HepG2 (cell line): ENCODE results near the gene TNFAIP8L2. TPM values are rescaled to one million over a fixed set of nuclear protein-coding genes. Genes with fewer than 3 reads are reported as not detected.
A peak's percentile ranks its signal among the peaks of the same experiment; 100 is the strongest.

Experiments
- CEBPB ChIP-seq: IDR thresholded peaks from 2 replicates; pipeline ENCODE4 v1.6.1; 2011; ENCODE audit warnings: low read depth, low read length, improper control_type of control experiment, borderline replicate concordance
- GATA4 ChIP-seq: sonication (generic); IDR thresholded peaks from 2 replicates; pipeline ENCODE4 v1.6.1; 2016; ENCODE audit warnings: antibody characterized with exemption, low read depth, borderline replicate concordance
- HINFP ChIP-seq: sonication (generic); formaldehyde crosslinking; IDR thresholded peaks from 2 replicates; pipeline ENCODE4 v1.4.0; 2020; ENCODE audit warnings: low read depth, mild to moderate bottlenecking, missing genetic modification reagents
- HIVEP1 ChIP-seq: sonication (generic); formaldehyde crosslinking; IDR thresholded peaks from 2 replicates; pipeline ENCODE4 v1.4.0; 2020; ENCODE audit warnings: mild to moderate bottlenecking, missing genetic modification reagents
- HNRNPUL1 ChIP-seq: fragments of 200-400 bp; formaldehyde crosslinking; IDR thresholded peaks from 2 replicates; pipeline ENCODE4 v1.6.1; 2017; ENCODE audit warnings: low read depth, mild to moderate bottlenecking, low read length, moderate library complexity
- HOXA7 ChIP-seq: sonication (generic); formaldehyde crosslinking; IDR thresholded peaks from 2 replicates; pipeline ENCODE4 v1.8.1; 2022; ENCODE audit warnings: mild to moderate bottlenecking, missing genetic modification reagents, moderate library complexity
- RORA ChIP-seq: sonication (generic); formaldehyde crosslinking; IDR thresholded peaks from 2 replicates; pipeline ENCODE4 v1.5.0; 2020; ENCODE audit warnings: mild to moderate bottlenecking, missing genetic modification reagents, moderate library complexity
- SETDB1 ChIP-seq: sonication (generic); formaldehyde crosslinking; IDR thresholded peaks from 2 replicates; pipeline ENCODE4 v1.5.1; 2020; ENCODE audit warnings: missing genetic modification reagents, mild to moderate bottlenecking, borderline replicate concordance
- SIN3A ChIP-seq: IDR thresholded peaks from 2 replicates; pipeline ENCODE4 v1.6.1; 2011; ENCODE audit warnings: low read depth, mild to moderate bottlenecking, control low read depth, low read length, borderline replicate concordance
- TFDP2 ChIP-seq: sonication (generic); formaldehyde crosslinking; IDR thresholded peaks from 2 replicates; pipeline ENCODE4 v1.4.0; 2020; ENCODE audit warnings: missing genetic modification reagents
- THAP7 ChIP-seq: sonication (generic); formaldehyde crosslinking; IDR thresholded peaks from 2 replicates; pipeline ENCODE4 v1.8.1; 2023; ENCODE audit warnings: mild to moderate bottlenecking, missing genetic modification reagents
- ZBTB3 ChIP-seq: sonication (generic); formaldehyde crosslinking; IDR thresholded peaks from 2 replicates; pipeline ENCODE4 v1.4.0; 2020; ENCODE audit warnings: low read depth, mild to moderate bottlenecking, moderate library complexity, missing genetic modification reagents, borderline replicate concordance
- ZNF496 ChIP-seq: sonication (generic); formaldehyde crosslinking; IDR thresholded peaks from 2 replicates; pipeline ENCODE4 v1.8.1; 2023; ENCODE audit warnings: mild to moderate bottlenecking, moderate library complexity, missing genetic modification reagents; ENCODE audit not compliant: insufficient replicate concordance
- ZNF512B ChIP-seq: sonication (generic); formaldehyde crosslinking; IDR thresholded peaks from 2 replicates; pipeline ENCODE4 v1.5.1; 2020; ENCODE audit warnings: missing genetic modification reagents, mild to moderate bottlenecking, borderline replicate concordance
- ZNF772 ChIP-seq: sonication (generic); formaldehyde crosslinking; IDR thresholded peaks from 2 replicates; pipeline ENCODE4 v1.5.0; 2020; ENCODE audit warnings: mild to moderate bottlenecking, missing genetic modification reagents
- ZNF776 ChIP-seq: sonication (generic); formaldehyde crosslinking; IDR thresholded peaks from 2 replicates; pipeline ENCODE4 v1.4.0; 2020; ENCODE audit warnings: mild to moderate bottlenecking, missing genetic modification reagents
- ZNF800 ChIP-seq: sonication (generic); formaldehyde crosslinking; IDR thresholded peaks from 2 replicates; pipeline ENCODE4 v1.4.0; 2020; ENCODE audit warnings: missing genetic modification reagents
- polyA plus RNA-seq, 8 experiments: library from polyadenylated mRNA; depleted of rRNA in 3 of 8; stranded (reverse) in 7 of 8; unstranded in 1 of 8; fragments of >200 nt; fragmentation: Illumina TruSeq in 4 of 8; extraction: Trizol in 4 of 8; gene quantifications; 2 replicates each; pipeline versions ENCODE4 v1.2.1 to v1.2.3, GENCODE V29; 2011 to 2016; ENCODE audit warnings: low read depth in 4 of 8, missing spikeins in 1 of 8, mixed read lengths in 1 of 8; ENCODE audit not compliant: insufficient read depth in 1 of 8
- total RNA-seq, 5 experiments: library from RNA; depleted of rRNA; stranded (reverse); fragments of >200 nt; fragmentation: Illumina TruSeq; extraction: Trizol; gene quantifications; 2 replicates each; pipeline ENCODE4 v1.2.3, GENCODE V29; 2016; ENCODE audit warnings: low read depth in 1 of 5

Gene TNFAIP8L2
- total and polyA plus RNA-seq, 2 of the 13 experiments (the other 11 are each of a cell fraction or from before 2014, with no cell fraction given): not detected

GRCh38 chr1:151146412-151147131 is 9.9 kb upstream of the TNFAIP8L2 start, which contains the start of gene SEMA6C (continued):
- 0 out of 2 replicates have a peak, but pooled peaks have one; percentile 28 for TF ChIP-seq HINFP (CRISPR knock-in tag)
- peak; percentile 55; the same call in 1 of the 2 replicates for TF ChIP-seq HIVEP1 (CRISPR knock-in tag)
- peak; percentile 67; the same call in 1 of the 2 replicates for TF ChIP-seq ZNF772 (CRISPR knock-in tag)
- TF ChIP-seq RORA (CRISPR knock-in tag): no peak
- peak; percentile 49; the same call in 1 of the 2 replicates for TF ChIP-seq GATA4
- no peak for TF ChIP-seq ZNF496 (CRISPR knock-in tag)
- TF ChIP-seq ZNF776 (CRISPR knock-in tag): peak; percentile 82
- no peak for TF ChIP-seq HOXA7 (CRISPR knock-in tag)
- TF ChIP-seq SIN3A: no peak
- peak; percentile 30; the same call in 1 of the 2 replicates for TF ChIP-seq TFDP2 (CRISPR knock-in tag)
- no peak for TF ChIP-seq ZBTB3 (CRISPR knock-in tag)
- TF ChIP-seq HNRNPUL1: no peak; the same call in 1 of the 2 replicates
- no peak for TF ChIP-seq SETDB1 (CRISPR knock-in tag)
- no peak for TF ChIP-seq CEBPB
- peak; percentile 43; the same call in 1 of the 2 replicates for TF ChIP-seq THAP7 (CRISPR knock-in tag)
- peak; percentile 48; the same call in 1 of the 2 replicates for TF ChIP-seq ZNF800
- TF ChIP-seq ZNF512B: no peak; the same call in 1 of the 2 replicates
